ENCODE measurements around the gene ABHD8.
"Not testable (repeated sequence)": the region's sequence is repeated elsewhere in the genome, so short reads cannot be mapped to it uniquely, and the experiment has no call there.

Gene ABHD8

GRCh38 chr19:17320435-17320834, 17.2 kb upstream of the ABHD8 start:
- no peak for DNase-seq

DNA sequence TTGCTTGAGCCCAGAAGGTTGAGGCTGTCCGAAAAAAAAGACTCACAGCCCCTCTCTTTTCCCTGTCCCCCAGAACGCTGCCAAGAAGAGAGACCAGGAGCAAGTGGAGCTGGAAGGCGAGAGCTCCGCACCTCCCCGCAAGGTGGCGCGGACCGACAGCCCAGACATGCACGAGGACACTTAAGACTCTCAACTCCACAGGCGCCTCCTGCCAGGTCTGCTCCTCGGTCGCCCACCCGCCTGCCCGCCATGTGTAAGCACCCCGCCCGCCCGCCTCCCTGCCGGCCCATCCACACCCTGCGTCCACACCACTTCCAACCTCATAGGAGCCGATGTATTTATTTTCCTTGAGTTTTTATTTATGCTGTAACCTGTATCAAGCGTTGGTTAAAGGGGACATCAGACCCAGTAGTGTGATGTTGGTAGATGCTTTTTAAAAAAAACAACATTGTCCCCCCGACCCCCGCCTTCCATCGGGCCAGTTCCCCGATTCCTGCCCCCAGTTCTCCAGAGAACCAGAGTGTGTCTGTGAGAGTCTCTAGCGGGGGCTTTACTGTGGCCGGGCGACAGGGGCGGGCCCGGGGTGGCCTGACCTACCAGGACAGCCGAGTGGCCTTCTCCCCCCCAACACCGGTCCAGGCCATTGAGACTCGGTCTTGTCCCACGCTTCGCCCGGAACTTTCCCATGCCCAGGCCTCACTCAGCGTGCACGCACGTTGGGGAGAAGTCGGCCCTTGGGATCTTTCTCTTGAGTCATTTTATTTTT, 16.4 kb upstream of the ABHD8 start:
- no peak for DNase-seq

- DNase-seq, result no peak
Observed at GRCh38 chr19:17318966-17319365, 15.7 kb upstream of the ABHD8 start.

GRCh38 chr19:17314007-17314593, 10.9 kb upstream of the ABHD8 start:
- DNase-seq, result no peak

- DNase-seq, result no peak
Observed at GRCh38 chr19:17312189-17313113, 9.2 kb upstream of the ABHD8 start.

- no peak for DNase-seq
Observed at GRCh38 chr19:17311455-17312188, 8.4 kb upstream of the ABHD8 start.

GRCh38 chr19:17309965-17310461, 6.8 kb upstream of the ABHD8 start:
- peak; percentile 41 for DNase-seq

- DNase-seq, result peak; percentile 99
Observed at GRCh38 chr19:17309198-17309964, 6.2 kb upstream of the ABHD8 start, which contains the start of gene DDA1. TSS of gene DDA1 (plus strand) at chr19:17309563. CDS start at chr19:17309655, 92 bp downstream.

DNA sequence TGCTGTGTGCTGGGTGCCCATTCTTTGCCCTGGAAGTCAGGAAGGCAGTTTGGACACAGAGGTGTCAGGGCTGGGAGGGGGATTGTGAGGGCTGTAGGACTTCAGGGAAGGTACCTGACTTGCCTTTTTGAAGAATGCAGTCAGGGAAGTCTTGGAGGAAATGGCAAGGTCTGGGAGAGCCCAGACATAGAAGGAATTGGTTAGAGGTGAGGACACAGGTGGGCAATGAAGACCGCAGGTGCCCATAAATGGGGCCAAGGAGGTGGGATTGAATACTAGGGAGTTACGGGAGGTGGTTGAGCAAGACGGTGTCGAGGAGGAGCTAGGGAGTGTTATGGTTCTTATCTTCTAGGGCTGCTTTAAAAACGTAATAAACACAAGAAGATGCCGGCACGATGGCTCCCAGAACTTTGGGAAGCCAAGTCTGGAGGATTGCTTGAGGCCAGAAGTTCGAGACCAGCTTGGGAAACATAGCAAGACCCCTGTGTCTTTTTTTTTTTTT, 4.7 kb upstream of the ABHD8 start:
- DNase-seq, result no peak

DNA sequence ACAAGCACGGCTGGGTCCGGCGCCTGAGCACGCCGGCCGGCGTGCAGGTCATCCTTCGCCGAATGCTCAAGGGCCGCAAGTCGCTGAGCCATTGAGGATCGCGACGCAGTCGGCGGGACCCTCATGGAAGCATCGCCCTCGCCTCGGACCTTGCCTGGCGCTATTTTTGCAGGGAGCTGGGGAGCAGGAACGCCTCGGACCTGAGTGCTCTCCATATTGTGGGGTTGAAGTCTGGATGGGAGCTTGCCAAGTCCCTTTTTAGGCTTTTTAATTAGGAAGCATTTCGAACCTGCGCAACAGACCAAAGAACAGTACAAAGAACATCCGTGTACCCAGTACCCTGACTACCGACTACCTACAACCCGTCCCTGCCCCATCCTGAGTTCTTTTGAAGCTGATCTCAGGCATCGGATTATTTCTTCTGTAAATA, 3.1 kb upstream of the ABHD8 start:
- no peak for DNase-seq

GRCh38 chr19:17305517-17306284, 2.5 kb upstream of the ABHD8 start, which contains the start of gene MRPL34:
TSS of gene MRPL34 (plus strand) at chr19:17305872. CDS start at chr19:17305893, 21 bp downstream.
- peak; percentile 96 for DNase-seq

- no peak for DNase-seq
Observed at GRCh38 chr19:17305216-17305516, 1.9 kb upstream of the ABHD8 start.

DNA sequence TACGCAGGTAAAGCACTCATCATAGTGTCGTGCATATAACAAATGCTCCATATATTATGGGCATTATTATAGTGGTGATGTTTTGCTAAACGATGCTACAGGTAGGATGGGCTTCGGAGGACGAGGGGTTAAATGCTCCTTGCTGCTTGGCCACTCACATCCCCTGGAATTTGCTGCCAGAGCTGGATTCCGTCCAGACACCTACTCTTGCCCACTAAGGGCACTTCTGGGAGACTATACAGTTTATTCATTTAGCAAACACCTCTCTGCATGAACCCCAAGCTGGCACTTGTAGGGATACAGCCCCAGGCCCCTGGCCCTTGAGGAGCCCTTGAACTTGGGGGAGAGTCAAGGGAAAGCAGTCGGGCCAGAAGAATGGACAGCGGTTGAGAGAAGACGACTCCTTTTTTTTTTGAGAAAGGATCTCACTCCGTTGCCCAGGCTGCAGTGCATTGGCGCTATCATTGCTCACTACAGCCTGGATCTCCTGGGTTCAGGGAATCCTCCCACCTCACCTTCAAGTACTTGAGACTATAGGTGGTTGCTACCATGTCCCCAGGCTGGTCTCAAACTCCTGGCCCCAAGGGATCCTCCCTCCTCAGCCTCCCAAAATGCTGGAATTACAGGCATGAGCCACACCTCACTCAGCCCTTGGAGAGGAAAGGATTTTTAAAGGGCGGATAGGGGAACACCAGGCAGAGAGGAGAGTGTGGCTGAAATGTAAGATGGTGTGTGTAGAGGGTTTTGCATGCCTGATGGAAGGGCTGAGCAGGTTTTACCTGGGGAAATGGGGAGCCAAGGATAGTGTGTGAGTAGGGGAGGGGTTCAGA, 1.4 kb upstream of the ABHD8 start:
- no peak for DNase-seq

DNA sequence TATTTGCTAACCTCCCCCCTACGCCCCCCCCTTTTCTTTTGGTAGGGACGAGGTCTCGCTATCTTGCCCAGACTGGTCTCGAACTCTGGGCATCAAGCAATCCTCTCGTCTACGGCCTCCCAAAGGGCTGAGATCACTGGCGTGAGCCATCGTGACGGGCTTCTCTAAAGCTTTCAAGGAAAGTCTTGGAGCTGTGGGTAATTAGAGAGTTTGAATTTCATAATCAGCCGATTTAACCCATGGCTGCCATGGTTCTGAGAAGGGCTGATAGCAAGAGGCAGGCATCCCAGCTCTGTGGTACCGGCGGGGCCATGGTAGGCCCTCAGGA, 679 bp upstream of the ABHD8 start:
- DNase-seq, result no peak

DNA sequence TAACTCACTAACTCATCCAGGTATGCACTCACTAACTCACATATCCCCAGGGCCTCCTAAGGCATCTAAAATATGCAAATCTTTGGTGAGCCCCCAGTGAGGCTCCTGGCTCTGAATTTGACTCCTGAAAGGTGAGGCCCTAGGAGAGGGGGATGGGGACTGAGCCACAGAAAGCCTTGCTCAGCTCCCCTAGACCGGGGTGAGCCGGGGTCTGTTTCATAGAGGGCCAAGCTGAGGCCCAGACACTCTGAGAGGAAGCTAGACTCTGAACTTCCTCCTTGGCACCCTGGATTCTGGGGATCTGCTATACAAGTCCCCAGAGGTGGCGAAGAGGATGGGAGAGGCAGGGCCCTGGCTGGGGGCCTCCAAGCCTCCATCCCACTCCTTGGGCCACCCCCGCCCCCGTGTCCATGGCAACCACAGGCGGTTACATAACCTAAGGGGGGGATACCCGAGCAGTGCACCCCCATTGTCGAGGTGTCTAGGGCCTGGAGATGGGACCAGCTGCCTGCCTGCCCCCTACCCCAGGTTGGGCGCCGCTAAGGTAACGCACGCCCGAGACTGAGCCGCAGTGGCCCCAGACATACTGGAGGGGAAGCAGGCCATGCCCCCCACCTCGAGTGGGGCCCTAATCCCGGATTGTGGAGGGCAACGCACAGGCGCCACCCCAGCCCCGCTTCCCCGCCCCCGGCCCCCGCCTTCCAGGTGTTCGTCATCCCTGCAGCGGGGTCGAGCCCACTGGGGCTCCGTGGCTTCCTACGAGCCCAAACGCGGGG, 646 bp downstream of the ABHD8 start:
- DNase-seq, result no peak

DNA sequence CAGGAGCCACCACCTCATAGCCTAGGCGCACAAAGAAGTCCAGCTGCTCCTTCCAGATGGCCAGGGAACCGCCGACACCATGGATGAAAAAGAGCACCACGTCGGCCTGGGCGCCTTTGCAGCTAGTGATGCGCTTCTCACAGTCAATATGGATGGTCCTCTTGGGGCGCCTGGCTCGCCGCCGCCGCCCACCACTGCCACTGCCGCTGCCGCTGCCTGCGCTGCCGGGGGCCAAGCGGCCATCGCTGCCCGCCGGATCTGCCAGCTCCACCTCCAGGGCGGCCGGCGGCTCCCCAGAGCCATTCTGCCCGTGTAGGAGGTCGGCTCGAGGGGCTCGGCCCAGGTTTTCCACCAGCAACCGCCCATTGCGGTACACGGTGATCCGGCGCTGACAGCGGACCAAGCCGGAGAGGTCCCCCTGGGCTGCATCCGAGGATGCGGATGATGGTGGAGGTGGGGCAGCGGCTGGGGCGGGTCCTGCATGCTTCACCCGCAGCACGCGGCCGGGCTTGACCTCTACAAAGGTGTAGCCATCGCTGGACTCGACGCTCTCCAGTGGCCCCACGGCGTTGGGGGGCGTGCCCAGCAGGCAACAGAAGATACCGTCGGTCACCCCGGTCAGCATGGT, 2.1 kb downstream of the ABHD8 start:
- no peak for DNase-seq

DNA sequence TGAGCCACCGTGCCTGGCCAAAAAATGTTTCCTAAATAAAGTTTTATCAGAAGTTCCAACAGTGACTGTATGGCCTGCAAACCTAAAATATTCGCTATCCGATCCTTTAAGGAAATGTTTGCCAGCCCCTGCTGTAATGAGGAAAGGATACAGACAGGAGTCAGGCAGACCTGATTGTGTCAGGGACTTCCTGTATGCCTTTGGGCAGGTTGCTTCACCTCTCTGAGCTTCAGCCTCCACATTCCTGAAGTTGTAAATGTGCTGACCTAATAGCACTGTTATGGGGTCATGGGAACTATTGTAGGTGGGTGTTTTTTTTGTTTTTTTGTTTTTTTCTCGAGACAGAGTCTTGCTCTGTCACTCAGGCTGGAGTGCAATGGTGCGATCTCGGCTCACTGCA, 6.2 kb downstream of the ABHD8 start:
- no peak for DNase-seq

DNA sequence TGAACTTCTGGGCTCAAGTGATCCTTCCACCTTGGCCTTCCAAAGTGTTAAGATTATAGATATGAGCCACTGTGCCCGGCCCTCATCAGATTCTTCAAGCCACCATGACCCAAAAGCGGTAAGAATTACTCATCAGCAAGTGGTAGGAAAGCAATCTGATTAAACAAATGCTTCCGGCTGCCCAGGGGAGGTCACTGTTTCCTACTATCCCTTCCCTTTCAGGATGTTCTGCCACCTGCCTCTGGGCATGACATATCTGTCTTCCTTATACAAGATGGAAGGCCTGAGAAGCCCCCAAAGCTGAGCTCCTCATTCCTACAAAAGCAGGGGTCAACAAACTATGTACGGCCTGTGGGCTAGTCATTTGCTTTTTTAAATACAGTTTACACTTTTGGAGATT, 7.0 kb downstream of the ABHD8 start:
- DNase-seq, result no peak

DNA sequence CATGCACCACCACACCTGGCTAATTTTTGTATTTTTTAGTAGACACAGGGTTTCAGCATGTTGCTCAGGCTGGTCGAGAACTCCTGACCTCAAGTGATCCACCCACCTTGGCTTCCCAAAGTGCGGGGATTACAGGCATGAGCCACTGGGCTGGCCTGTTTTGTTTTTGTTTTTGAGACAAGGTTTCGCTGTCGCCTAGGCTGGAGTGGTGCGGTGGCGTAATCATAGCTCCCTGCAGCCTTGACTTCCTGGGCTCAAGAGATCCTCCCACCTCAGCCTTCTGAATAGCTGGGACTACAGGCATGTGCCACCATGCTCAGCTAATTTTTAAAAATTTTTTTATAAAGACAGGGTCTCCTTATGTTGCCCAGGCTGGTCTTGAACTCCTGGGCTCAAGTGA, 7.7 kb downstream of the ABHD8 start:
- DNase-seq, result not testable (repeated sequence)

All from stimulated activated CD8-positive, alpha-beta memory T cell treated with anti-CD3 and anti-CD28 coated beads, Interleukin-4, amount 100 ng/mL, for 48 hours (primary cell).